HG03095 (cell line): ENCODE measurements around the gene ZC2HC1C.
A peak's percentile ranks its signal among the peaks of the same experiment; 100 is the strongest.
"Not testable (repeated sequence)": the region's sequence is repeated elsewhere in the genome, so short reads cannot be mapped to it uniquely, and the experiment has no call there.

Source experiments
- ATAC-seq: cut with Tn5 transposase; IDR thresholded peaks from one replicate; pipeline ENCODE4 v1.9.1; 2021; ENCODE audit warnings: moderate library complexity; ENCODE audit not compliant: unreplicated experiment

ZC2HC1C gene

GRCh38 chr14:75090353-75090752 is 20.9 kb downstream of the ZC2HC1C start:
- no peak for ATAC-seq

GRCh38 chr14:75091251-75091650 is 21.8 kb downstream of the ZC2HC1C start:
- ATAC-seq: no peak

- no peak for ATAC-seq
Measured at GRCh38 chr14:75092698-75093097, 23.3 kb downstream of the ZC2HC1C start.

GRCh38 chr14:75094896-75095295 is 25.5 kb downstream of the ZC2HC1C start:
- no peak for ATAC-seq

- no peak for ATAC-seq
Measured at GRCh38 chr14:75095690-75096089, 26.2 kb downstream of the ZC2HC1C start.

- no peak for ATAC-seq
Measured at GRCh38 chr14:75096959-75097358, 27.5 kb downstream of the ZC2HC1C start.

GRCh38 chr14:75098212-75098611 is 28.8 kb downstream of the ZC2HC1C start:
- no peak for ATAC-seq

- no peak for ATAC-seq
Measured at GRCh38 chr14:75098682-75099081, 29.2 kb downstream of the ZC2HC1C start.

GRCh38 chr14:75101491-75101890 is 32.0 kb downstream of the ZC2HC1C start:
- no peak for ATAC-seq

- no peak for ATAC-seq
Measured at GRCh38 chr14:75107186-75107585, 37.7 kb downstream of the ZC2HC1C start.

GRCh38 chr14:75109877-75110276 is 40.4 kb downstream of the ZC2HC1C start:
- no peak for ATAC-seq

GRCh38 chr14:75113932-75114539 is 44.6 kb downstream of the ZC2HC1C start:
- ATAC-seq: no peak

GRCh38 chr14:75119056-75119455 is 49.6 kb downstream of the ZC2HC1C start:
- no peak for ATAC-seq

GRCh38 chr14:75120541-75121291 is 51.3 kb downstream of the ZC2HC1C start:
- ATAC-seq: no peak

- no peak for ATAC-seq
Measured at GRCh38 chr14:75121552-75121951, 52.1 kb downstream of the ZC2HC1C start.

- ATAC-seq: no peak
Measured at GRCh38 chr14:75123991-75124390, 54.5 kb downstream of the ZC2HC1C start.

- ATAC-seq: no peak
Measured at GRCh38 chr14:75125617-75126016, 56.2 kb downstream of the ZC2HC1C start.

GRCh38 chr14:75126121-75126544 is 56.7 kb downstream of the ZC2HC1C start:
- ATAC-seq: no peak

- peak; percentile 85 for ATAC-seq
Measured at GRCh38 chr14:75126679-75127473, 57.4 kb downstream of the ZC2HC1C start, which contains the start of gene NEK9. Gene NEK9 (minus strand): TSS chr14:75127048. CDS start chr14:75126921, 127 bp downstream.

- not testable (repeated sequence) for ATAC-seq
Measured at GRCh38 chr14:75127474-75127820, 58.0 kb downstream of the ZC2HC1C start.

- no peak for ATAC-seq
Measured at GRCh38 chr14:75127903-75128595, 58.6 kb downstream of the ZC2HC1C start.
